IMR-90 (cell line): ENCODE measurements around the gene ZNF575. TPM values are rescaled to one million over a fixed set of nuclear protein-coding genes. Genes with fewer than 3 reads are reported as not detected.

ENCODE experiments used
- ATAC-seq: fragments of 200-7000 bp; cut with Tn5 transposase; 2 replicates; pipeline ENCODE4 v1.9.1; 2020; ENCODE audit warnings: low read depth, mild to moderate bottlenecking, moderate library complexity
- BruUV-seq: library from RNA; stranded (reverse); fragments of 400-500 nt; replicated peaks from 2 replicates; lab custom pipeline; 2021; lab: Mats Ljungman, UMichigan
- CTCF ChIA-PET: fragments of 300-600 bp; formaldehyde crosslinking; extraction: SDS; loops from one replicate; lab custom pipeline; 2021; ENCODE audit warnings: antibody characterized with exemption; lab: Yijun Ruan, JAX
- POLR2A ChIA-PET: fragments of 300-600 bp; sonication (Branson Sonifier 250); formaldehyde crosslinking; loops from one replicate; lab custom pipeline; 2022; ENCODE audit warnings: antibody characterized with exemption; ENCODE audit not compliant: unreplicated experiment; lab: Charles Lee
- DNase-seq: peaks from one replicate; pipeline ENCODE4 v3.0.0; 2013
- H2AFZ ChIP-seq: replicated peaks from 2 replicates; pipeline ENCODE3; 2013; ENCODE audit warnings: low read length, mild to moderate bottlenecking; ENCODE audit not compliant: poor library complexity
- H2AK5ac ChIP-seq: 2 replicates; pipeline ENCODE4 v1.6.1; 2013; ENCODE audit warnings: low read depth, low read length, inconsistent platforms
- H2AK9ac ChIP-seq: replicated peaks from 2 replicates; pipeline ENCODE3; 2013; ENCODE audit warnings: mild to moderate bottlenecking, low read depth, low read length, moderate library complexity; ENCODE audit not compliant: poor library complexity
- H2BK120ac ChIP-seq: 2 replicates; pipeline ENCODE4 v1.6.1; 2013; ENCODE audit warnings: low read depth, low read length, inconsistent platforms
- H2BK15ac ChIP-seq: 3 replicates; pipeline ENCODE4 v1.6.1; 2013; ENCODE audit warnings: low read depth, low read length, inconsistent platforms
- H2BK20ac ChIP-seq: 2 replicates; pipeline ENCODE4 v1.6.1; 2013; ENCODE audit warnings: low read depth, mild to moderate bottlenecking, inconsistent platforms, low read length, moderate library complexity
- H2BK5ac ChIP-seq: 2 replicates; pipeline ENCODE4 v1.6.1; 2013; ENCODE audit warnings: mild to moderate bottlenecking, low read depth, low read length, inconsistent platforms; ENCODE audit not compliant: poor library complexity, severe bottlenecking
- H3K14ac ChIP-seq: replicated peaks from 2 replicates; pipeline ENCODE4 v1.6.1; 2013; ENCODE audit warnings: low read depth, low read length, inconsistent platforms
- H3K18ac ChIP-seq: 2 replicates; pipeline ENCODE4 v1.6.1; 2013; ENCODE audit warnings: low read depth, low read length, control low read depth
- H3K23ac ChIP-seq: 2 replicates; pipeline ENCODE4 v1.6.1; 2013; ENCODE audit warnings: low read depth, low read length, inconsistent platforms
- H3K27ac ChIP-seq: 2 replicates; pipeline ENCODE4 v1.5.1; 2013; ENCODE audit warnings: mild to moderate bottlenecking, control low read depth, low read length; ENCODE audit not compliant: insufficient read depth
- H3K27me3 ChIP-seq: 2 replicates; pipeline ENCODE4 v1.6.1; 2013; ENCODE audit warnings: low read length; ENCODE audit not compliant: control insufficient read depth, insufficient read depth
- H3K36me3 ChIP-seq: 2 replicates; pipeline ENCODE4 v1.6.1; 2013; ENCODE audit warnings: low read length, mixed read lengths; ENCODE audit not compliant: control insufficient read depth, insufficient read depth
- H3K4ac ChIP-seq: 2 replicates; pipeline ENCODE4 v1.6.1; 2013; ENCODE audit warnings: low read depth, low read length, inconsistent platforms
- H3K4me1 ChIP-seq: 2 replicates; pipeline ENCODE4 v1.6.1; 2013; ENCODE audit warnings: low read length, mixed read lengths; ENCODE audit not compliant: control insufficient read depth, insufficient read depth
- H3K4me2 ChIP-seq: 2 replicates; pipeline ENCODE4 v1.6.1; 2013; ENCODE audit warnings: low read depth, mild to moderate bottlenecking, control low read depth, low read length, moderate library complexity
- H3K4me3 ChIP-seq: 2 replicates; pipeline ENCODE4 v1.5.1; 2013; ENCODE audit warnings: low read depth, mild to moderate bottlenecking, control low read depth, low read length, moderate library complexity; ENCODE audit not compliant: insufficient read depth
- H3K56ac ChIP-seq: 2 replicates; pipeline ENCODE4 v1.6.1; 2013; ENCODE audit warnings: low read length, inconsistent platforms; ENCODE audit not compliant: insufficient read depth; ENCODE audit errors: extremely low read depth
- H3K79me1 ChIP-seq, 2 experiments: 2 replicates each; pipeline ENCODE4 v1.6.1; 2013; ENCODE audit warnings: low read length in 2 of 2, inconsistent platforms in 1 of 2, low read depth in 1 of 2
- H3K9ac ChIP-seq: 2 replicates; pipeline ENCODE4 v1.6.1; 2013; ENCODE audit warnings: low read depth, low read length, control low read depth
- H3K9me1 ChIP-seq: 2 replicates; pipeline ENCODE4 v1.6.1; 2013; ENCODE audit warnings: low read length, inconsistent platforms; ENCODE audit not compliant: insufficient read depth
- H3K9me3 ChIP-seq: 2 replicates; pipeline ENCODE4 v1.6.1; 2013; ENCODE audit warnings: low read length; ENCODE audit not compliant: control insufficient read depth, insufficient read depth
- H4K20me1 ChIP-seq: 2 replicates; pipeline ENCODE4 v1.6.1; 2013; ENCODE audit warnings: low read length, inconsistent platforms; ENCODE audit not compliant: insufficient read depth
- H4K5ac ChIP-seq: 2 replicates; pipeline ENCODE4 v1.6.1; 2013; ENCODE audit warnings: mild to moderate bottlenecking, low read depth, low read length, control low read depth
- H4K8ac ChIP-seq, 2 experiments: 2 replicates each; pipeline ENCODE4 v1.6.1; 2013; ENCODE audit warnings: low read depth in 2 of 2, low read length in 2 of 2, control low read depth in 1 of 2, inconsistent platforms in 1 of 2
- H4K91ac ChIP-seq: 2 replicates; pipeline ENCODE4 v1.6.1; 2013; ENCODE audit warnings: low read depth, low read length, inconsistent platforms; ENCODE audit not compliant: insufficient read depth
- BHLHE40 ChIP-seq: fragments of 150-350 bp; IDR thresholded peaks from 2 replicates; pipeline ENCODE4 v1.6.1; 2016; ENCODE audit warnings: mild to moderate bottlenecking, low read depth, low read length
- CEBPB ChIP-seq: IDR thresholded peaks from 2 replicates; pipeline ENCODE4 v1.6.1; 2012; ENCODE audit warnings: low read depth, low read length, improper control_type of control experiment
- CHD1 ChIP-seq: IDR thresholded peaks from 2 replicates; pipeline ENCODE4 v1.6.1; 2012; ENCODE audit warnings: low read depth, low read length, improper control_type of control experiment
- CTCF ChIP-seq: conservative IDR thresholded peaks from 2 replicates; pipeline ENCODE4 v1.5.1; 2012; ENCODE audit warnings: mild to moderate bottlenecking, low read depth, low read length, improper control_type of control experiment
- MAFK ChIP-seq: IDR thresholded peaks from 2 replicates; pipeline ENCODE4 v1.6.1; 2012; ENCODE audit warnings: low read depth, low read length, improper control_type of control experiment
- MAZ ChIP-seq: IDR thresholded peaks from 2 replicates; pipeline ENCODE4 v1.6.1; 2012; ENCODE audit warnings: low read depth, mild to moderate bottlenecking, low read length, improper control_type of control experiment, moderate library complexity, borderline replicate concordance
- POLR2A ChIP-seq: IDR thresholded peaks from 2 replicates; pipeline ENCODE4 v1.6.1; 2012; ENCODE audit warnings: mild to moderate bottlenecking, low read depth, low read length
- RAD21 ChIP-seq: IDR thresholded peaks from 2 replicates; pipeline ENCODE4 v1.6.1; 2012; ENCODE audit warnings: low read length, improper control_type of control experiment
- RFX5 ChIP-seq: IDR thresholded peaks from 2 replicates; pipeline ENCODE4 v1.8.0; 2012; ENCODE audit warnings: low read depth, mild to moderate bottlenecking, low read length, moderate library complexity
- SMC3 ChIP-seq: fragments of 150-350 bp; IDR thresholded peaks from 2 replicates; pipeline ENCODE4 v1.6.1; 2016; ENCODE audit warnings: low read depth, mild to moderate bottlenecking, antibody characterized with exemption, low read length, moderate library complexity
- whole genome bisulfite sequencing, 2 experiments: methylation state at CpG; one replicate each; pipeline versions ENCODE4 v1.1.5 to v1.1.7; 2013; ENCODE audit warnings: missing lambda C conversion rate in 2 of 2; ENCODE audit not compliant: insufficient read length in 1 of 2; ENCODE audit errors: extremely low coverage in 2 of 2; 5-methylcytosine and 5-hydroxymethylcytosine counted together
- dilution Hi-C: fragments of 300-500 bp; cut with HindIII; formaldehyde crosslinking; loops from one replicate; pipeline ENCODE4 v1.14.3; 2018; ENCODE audit warnings: low sequenced_read_pairs; ENCODE audit not compliant: unreplicated experiment
- in situ Hi-C: fragments of 300-500 bp; cut with MboI; formaldehyde crosslinking; loops from 3 replicates; pipeline ENCODE4 v1.14.3; 2019; ENCODE audit warnings: low sequenced_read_pairs, inconsistent platforms, mixed read lengths
- intact Hi-C: fragments of 100-400 bp; cut with micrococcal nuclease; formaldehyde crosslinking; loops from 2 replicates; pipeline ENCODE4 v1.10.0; 2022
- polyA plus RNA-seq, 3 experiments: library from polyadenylated mRNA; depleted of rRNA; stranded (reverse); fragments of >200 nt; gene quantifications; 2 replicates each; pipeline ENCODE4 v1.2.3, GENCODE V29; 2012; ENCODE audit warnings: low replicate concordance in 1 of 3
- total RNA-seq: library from RNA; depleted of rRNA; stranded (reverse); fragments of >200 nt; gene quantifications from 2 replicates; pipeline ENCODE4 v1.2.3, GENCODE V29; 2012
- TF ChIP-seq, protein P1 (sequence below): fragments of 150-350 bp; IDR thresholded peaks from 2 replicates; pipeline ENCODE4 v1.6.1; 2017; ENCODE audit warnings: mild to moderate bottlenecking, antibody characterized with exemption, low read length, low read depth

The ZNF575 gene
- total and polyA plus RNA-seq, 2 of the 4 experiments (the other 2 are of a cell fraction): 0.77 TPM; not detected in 1

- peaks cover 8% of the 10 kb centered on the region for H3K9me1 ChIP-seq
- H3K4me3 ChIP-seq: no peak overlapping the region
- no TSS peak for BruUV-seq
- ChIA-PET POLR2A (no interaction called here), CTCF (interaction anchor here (1.0 kb wide), 1 partner anchor 13 kb away, joined by 3 read pairs; no protein-coding TSS in a partner anchor)
- in situ Hi-C loops (no loop called here), intact Hi-C loops (no loop called here), dilution Hi-C loops (no loop called here)
- H3K14ac ChIP-seq: no peak overlapping the region
- no peak overlapping the region for H3K27ac ChIP-seq
- H3K79me1 ChIP-seq: peaks cover 0 to 14% of the 10 kb centered on the region in 2 experiments; a peak in 3 of 4 replicates
- no peak overlapping the region for H2BK20ac ChIP-seq
- no peak overlapping the region for H2BK120ac ChIP-seq
- H2AFZ ChIP-seq: no peak overlapping the region
- H4K91ac ChIP-seq: no peak overlapping the region
- no peak overlapping the region for H3K18ac ChIP-seq
- no peak overlapping the region for H3K56ac ChIP-seq
- H4K20me1 ChIP-seq: no peaks in the 10 kb centered on the region; the same call in 1 of the 2 replicates
- H2BK15ac ChIP-seq: no peak overlapping the region
- no peaks in the 10 kb centered on the region for H3K27me3 ChIP-seq
- TF ChIP-seq RAD21 (no peak), SMC3 (no peak), CTCF (no peak), BHLHE40 (no peak), POLR2A (no peak), CEBPB (no peak), CHD1 (no peak), MAZ (no peak), RFX5 (no peak), MAFK (no peak)
- TF ChIP-seq, protein P1, sequence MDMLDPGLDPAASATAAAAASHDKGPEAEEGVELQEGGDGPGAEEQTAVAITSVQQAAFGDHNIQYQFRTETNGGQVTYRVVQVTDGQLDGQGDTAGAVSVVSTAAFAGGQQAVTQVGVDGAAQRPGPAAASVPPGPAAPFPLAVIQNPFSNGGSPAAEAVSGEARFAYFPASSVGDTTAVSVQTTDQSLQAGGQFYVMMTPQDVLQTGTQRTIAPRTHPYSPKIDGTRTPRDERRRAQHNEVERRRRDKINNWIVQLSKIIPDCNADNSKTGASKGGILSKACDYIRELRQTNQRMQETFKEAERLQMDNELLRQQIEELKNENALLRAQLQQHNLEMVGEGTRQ: no peak
- H2AK9ac ChIP-seq: no peak overlapping the region
- no peak overlapping the region for H3K9ac ChIP-seq
- H3K4me1 ChIP-seq: no peaks in the 10 kb centered on the region
- no peak overlapping the region for H3K23ac ChIP-seq
- no peak overlapping the region for H2AK5ac ChIP-seq
- H3K4me2 ChIP-seq: no peak overlapping the region
- WGBS, 2 experiments: 100% methylated on average over 1 of the region's 7 CpGs; no CpG with 5 or more reads in 1 of the 2 experiments
- H3K36me3 ChIP-seq: peaks cover 4% of the 10 kb centered on the region; the same call in 1 of the 2 replicates
- DNase-seq (no peak), ATAC-seq (no peak)
- no peaks in the 10 kb centered on the region for H3K9me3 ChIP-seq
- H3K4ac ChIP-seq: no peak overlapping the region
- H4K5ac ChIP-seq: no peak overlapping the region
- no peak overlapping the region for H2BK5ac ChIP-seq
- H4K8ac ChIP-seq: no peak overlapping the region
These were observed 48.5 kb downstream of the ZNF575 start for GRCh38 chr19:43581467-43581866.
